ENCODE data around the gene CYP3A5. TPM values are rescaled to one million over a fixed set of nuclear protein-coding genes. Genes with fewer than 3 reads are reported as not detected.
A peak's percentile ranks its signal among the peaks of the same experiment; 100 is the strongest.

The CYP3A5 gene
- total and polyA plus RNA-seq, 2 of the 13 experiments (the other 11 are each of a cell fraction or from before 2014, with no cell fraction given), result 5.7 to 9.3 TPM

- TF ChIP-seq AKNA (CRISPR knock-in tag; IDR thresholded peaks at IDR 0.05; ENCODE audit: borderline replicate concordance), result no peak
- TF ChIP-seq RFX5 (IDR thresholded peaks at IDR 0.05; ENCODE audit: low read depth, low read length), result no peak
- TF ChIP-seq STAG1 (CRISPR knock-in tag; IDR thresholded peaks at IDR 0.05), result no peak
- TF ChIP-seq ZFY (CRISPR knock-in tag; IDR thresholded peaks at IDR 0.05), result no peak
- TF ChIP-seq TBX2 (CRISPR knock-in tag; IDR thresholded peaks at IDR 0.05; ENCODE audit: borderline replicate concordance), result peak; percentile 34; the same call in 1 of the 2 replicates
- no peak for TF ChIP-seq KDM2A (CRISPR knock-in tag; IDR thresholded peaks at IDR 0.05; ENCODE audit: borderline replicate concordance, low read depth)
- TF ChIP-seq THAP11 (CRISPR knock-in tag; IDR thresholded peaks at IDR 0.05), result peak; percentile 31; the same call in 1 of the 2 replicates
- TF ChIP-seq BRF2 (CRISPR knock-in tag; IDR thresholded peaks at IDR 0.05), result no peak
- peak; percentile 24; the same call in 1 of the 2 replicates for TF ChIP-seq ZBTB37 (CRISPR knock-in tag; IDR thresholded peaks at IDR 0.05)
- TF ChIP-seq YEATS2 (CRISPR knock-in tag; IDR thresholded peaks at IDR 0.05; ENCODE audit: borderline replicate concordance), result no peak
- TF ChIP-seq ZNF17 (CRISPR knock-in tag; IDR thresholded peaks at IDR 0.05), result no peak
- TF ChIP-seq ZNF841 (CRISPR knock-in tag; IDR thresholded peaks at IDR 0.05; ENCODE audit: borderline replicate concordance), result no peak
- no peak for TF ChIP-seq ZNF121 (CRISPR knock-in tag; IDR thresholded peaks at IDR 0.05)
- peak; percentile 21; the same call in 1 of the 2 replicates for TF ChIP-seq ZNF609 (CRISPR knock-in tag; IDR thresholded peaks at IDR 0.05; ENCODE audit: borderline replicate concordance)
- TF ChIP-seq XRCC5 (optimal IDR thresholded peaks at IDR 0.05; ENCODE audit: low read length), result peak; percentile 25
- no peak for TF ChIP-seq ZNF878 (CRISPR knock-in tag; IDR thresholded peaks at IDR 0.05)
- no peak for TF ChIP-seq IRF1 (CRISPR knock-in tag; IDR thresholded peaks at IDR 0.05; ENCODE audit: low read depth)
- no peak for TF ChIP-seq ZNF776 (CRISPR knock-in tag; IDR thresholded peaks at IDR 0.05)
These were observed 780 bp downstream of the CYP3A5 start (continued) for GRCh38 chr7:99679032-99679399.

Data from HepG2 (cell line).